NCI-H526 (cell line): Measurements from ENCODE around the gene STX3.
"Not testable (repeated sequence)": the region's sequence is repeated elsewhere in the genome, so short reads cannot be mapped to it uniquely, and the experiment has no call there.

ENCODE experiments used
- DNase-seq, 2 experiments: peaks; one replicate each; lab custom pipeline; 2025; lab: John Stamatoyannopoulos, UW

The STX3 gene

DNA sequence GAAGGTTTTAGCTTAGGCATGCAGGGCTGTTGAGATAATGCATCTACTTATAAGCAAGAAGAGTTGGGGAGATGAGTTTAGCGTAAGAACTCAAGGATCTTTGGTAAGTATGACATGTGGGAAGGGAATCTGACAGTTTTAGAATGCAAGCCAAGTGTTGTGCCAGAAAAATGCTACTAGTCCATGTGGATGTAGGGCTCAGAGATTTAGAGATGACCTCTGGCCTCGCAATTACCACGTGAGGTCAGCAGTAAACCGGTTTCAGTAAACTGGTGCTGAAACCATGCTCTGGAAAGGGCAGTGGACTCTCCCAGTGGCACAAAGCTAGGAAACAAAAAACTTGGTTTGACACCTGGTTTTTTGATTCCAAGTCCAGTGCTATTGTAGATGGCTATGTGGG lies 36.5 kb downstream of the STX3 start:
- no peak for DNase-seq

DNA sequence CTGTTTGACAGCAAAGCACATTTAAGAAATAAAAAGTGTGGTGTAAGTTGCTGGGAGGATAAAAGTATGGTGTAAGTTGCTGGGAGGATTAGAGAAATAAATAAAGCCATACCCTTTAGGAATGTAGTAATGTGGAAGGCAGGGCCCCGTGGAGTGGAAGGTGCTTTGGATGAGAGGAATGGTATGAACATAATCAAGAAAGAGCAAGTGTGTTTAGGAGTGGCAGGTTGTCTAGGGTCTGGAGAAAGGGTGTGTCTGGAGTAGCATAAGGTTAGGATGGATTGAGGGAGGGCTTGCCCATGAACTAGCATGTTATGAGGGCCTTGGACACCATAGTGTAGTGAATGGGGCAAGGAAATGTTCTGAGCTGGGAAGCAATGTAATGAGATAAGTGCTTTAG lies 37.3 kb downstream of the STX3 start:
- no peak for DNase-seq

DNA sequence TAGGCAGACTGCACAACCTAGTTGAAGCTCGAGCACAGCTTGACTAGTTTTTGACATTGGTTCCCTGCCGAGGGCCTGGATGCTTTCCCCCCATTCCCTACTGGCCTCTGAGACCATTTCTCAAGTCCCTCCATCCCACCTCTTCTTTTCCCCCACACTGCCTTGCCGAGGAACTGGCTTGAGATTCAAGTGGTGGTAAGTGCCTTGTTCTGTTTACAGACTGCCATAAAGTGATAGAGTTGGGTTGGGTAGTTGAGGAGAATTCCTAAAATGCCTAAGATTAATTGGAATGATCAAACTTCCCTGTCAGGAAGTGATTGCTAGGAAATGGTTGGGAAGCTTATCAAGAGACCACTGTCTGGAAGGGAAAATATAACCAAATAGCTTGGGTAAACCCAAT lies 39.2 kb downstream of the STX3 start:
- no peak for DNase-seq

DNA sequence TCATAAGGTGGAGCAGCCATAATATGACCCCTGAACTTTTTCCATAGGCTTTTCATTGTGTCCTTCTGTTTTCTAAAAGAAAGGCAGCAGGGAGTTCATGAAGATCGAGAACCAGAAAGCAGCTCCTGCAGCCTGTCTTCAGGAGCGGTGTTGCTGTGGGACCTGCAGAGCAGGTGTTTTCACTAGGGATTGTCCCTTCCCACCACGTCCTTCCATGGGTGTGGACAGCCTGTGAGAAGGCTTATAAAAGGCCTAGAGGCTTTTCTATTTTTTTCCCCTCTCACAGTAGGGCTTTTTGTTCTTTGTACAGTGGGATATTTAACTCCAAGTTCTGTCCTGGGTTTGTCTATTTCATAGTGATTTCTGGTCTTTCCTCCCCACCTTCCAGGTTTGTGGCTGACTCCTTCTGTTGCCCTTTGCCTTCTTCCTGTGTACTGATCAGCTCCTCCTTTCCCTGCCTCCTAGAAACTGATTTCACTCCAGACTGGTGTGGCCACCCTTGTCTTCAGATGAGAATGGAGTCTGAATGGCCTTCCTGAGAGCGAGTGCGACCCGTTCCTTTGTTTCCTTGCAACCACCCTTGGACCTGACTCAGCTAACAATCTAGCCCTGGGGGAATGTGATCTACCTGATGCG lies 45.3 kb downstream of the STX3 start:
- no peak for DNase-seq

DNA sequence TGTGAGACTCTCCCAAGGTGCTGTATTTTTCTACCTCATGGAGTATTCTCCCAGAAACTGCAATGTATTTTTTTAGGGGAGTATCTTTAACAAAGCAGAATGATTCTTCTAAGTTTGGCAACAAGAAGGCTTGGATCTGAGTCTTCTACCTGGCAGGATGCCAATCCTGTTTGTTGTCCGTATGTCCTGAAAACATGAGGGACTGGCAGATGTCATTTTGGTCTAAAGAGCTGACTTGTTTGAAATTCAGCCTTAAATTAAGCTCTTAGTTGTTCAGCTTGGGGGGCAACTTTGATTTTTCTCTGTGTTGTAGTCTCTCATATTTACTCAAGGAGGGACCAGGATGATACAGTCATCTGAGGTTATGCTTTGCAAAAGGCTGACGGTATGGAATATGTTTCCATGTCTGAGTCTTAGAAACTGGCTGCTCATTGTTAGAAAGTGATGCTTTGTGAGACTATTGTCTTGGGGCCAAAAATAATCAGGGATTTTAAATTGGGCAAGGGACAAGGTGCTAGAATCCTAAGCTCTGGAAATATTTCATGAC lies 46.1 kb downstream of the STX3 start:
- no peak for DNase-seq

DNA sequence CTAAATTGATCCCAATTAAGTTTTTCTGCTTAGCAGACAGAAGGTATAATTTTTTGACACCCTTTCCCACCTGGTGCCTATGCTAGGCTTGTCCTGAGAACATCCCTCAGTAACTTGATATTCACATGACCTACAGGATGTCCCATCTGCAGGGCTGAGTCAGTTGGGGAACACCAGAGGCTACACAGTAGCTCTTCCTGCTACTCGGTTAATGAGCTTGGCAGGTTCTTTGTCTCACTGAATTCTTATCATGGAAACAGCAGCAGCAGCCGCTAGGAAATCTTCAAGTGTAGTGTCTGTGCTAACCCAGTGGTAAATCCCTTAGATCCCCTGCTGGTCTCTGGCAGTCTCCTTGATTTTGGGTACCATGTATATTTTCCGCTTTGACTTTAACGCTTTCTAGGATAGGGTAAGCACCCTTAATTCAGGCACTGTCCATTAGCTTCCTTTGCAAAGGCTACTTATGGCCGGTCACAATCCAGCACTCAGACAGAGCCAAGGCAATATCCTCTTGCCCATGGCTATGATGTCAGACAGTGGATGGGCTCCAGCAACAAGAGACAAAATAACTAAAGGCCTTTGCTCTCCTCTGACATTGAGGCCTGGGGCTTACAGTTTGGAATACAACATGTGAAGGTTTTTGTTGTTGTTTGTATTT lies 46.9 kb downstream of the STX3 start:
- DNase-seq = no peak

DNA sequence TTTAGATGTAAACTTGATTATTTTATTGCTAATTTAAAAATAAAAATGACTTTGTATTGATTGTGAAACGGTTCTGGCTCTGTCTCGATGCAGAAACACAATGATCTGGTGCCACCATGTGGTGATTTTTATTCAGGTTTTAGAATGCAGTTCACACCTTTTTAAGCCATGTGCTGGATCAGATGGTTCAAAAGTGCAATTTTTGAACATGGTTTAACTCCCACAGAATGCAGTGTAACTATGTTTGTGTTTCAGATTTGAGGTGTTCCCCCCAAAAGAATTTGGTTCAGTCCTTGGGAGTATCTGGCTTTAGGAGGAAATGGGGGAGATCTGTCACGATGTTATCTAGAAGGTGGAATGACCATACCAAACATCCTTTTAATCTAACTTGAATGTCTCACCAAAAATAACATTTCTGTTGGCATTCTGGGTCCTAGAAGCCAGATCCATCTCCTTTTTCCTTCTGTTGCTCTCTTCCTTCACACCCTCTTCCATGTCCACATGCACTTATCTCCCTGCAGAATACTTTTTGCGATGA lies 47.5 kb downstream of the STX3 start:
- peak; percentile 20 to 57 for DNase-seq

DNA sequence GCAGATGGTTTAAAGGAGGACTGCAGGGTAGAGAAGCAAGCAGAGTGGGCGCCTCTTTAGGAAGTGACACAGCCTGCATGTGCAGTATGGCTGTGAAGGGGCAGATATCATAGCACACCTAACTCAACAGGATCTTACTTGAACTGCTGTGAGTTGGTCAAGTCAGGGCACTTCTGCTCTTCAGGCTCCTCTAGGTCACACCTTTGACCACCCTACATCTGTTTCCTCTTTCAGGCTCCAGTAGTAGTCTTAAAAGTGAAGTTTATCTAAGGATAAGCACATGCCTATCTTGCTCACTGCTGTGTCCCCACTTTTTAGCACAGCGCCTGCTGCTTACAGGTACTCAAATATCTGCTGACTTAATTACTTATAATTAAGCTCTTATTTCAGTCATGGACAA lies 48.9 kb downstream of the STX3 start:
- no peak for DNase-seq

DNA sequence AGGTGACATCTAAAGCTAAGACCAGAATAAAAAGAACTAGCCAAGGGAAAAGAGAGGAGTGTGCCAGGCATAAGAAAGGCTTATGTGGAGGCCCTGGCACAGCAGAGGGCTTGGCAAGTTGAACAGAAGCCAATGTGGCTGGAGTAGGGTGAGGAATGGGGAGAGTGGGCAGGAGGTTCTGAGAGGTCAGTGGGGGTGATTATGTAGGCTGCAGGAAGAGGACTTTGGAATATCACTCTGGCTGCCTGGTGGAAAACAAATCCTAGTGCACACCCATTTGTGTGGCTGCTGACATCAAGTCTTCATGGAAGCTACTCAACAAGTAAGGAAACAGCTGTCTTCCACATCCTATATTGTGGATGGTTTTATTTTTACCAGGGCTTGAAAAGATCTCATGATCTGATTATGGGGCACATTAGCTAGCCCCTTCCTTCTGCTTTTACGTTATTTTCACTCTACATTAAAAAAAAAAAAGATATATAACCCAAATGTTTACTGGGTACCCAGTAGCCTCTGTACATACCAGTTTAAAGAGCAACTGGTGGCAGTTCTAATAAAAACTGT lies 52.0 kb downstream of the STX3 start:
- no peak for DNase-seq

DNA sequence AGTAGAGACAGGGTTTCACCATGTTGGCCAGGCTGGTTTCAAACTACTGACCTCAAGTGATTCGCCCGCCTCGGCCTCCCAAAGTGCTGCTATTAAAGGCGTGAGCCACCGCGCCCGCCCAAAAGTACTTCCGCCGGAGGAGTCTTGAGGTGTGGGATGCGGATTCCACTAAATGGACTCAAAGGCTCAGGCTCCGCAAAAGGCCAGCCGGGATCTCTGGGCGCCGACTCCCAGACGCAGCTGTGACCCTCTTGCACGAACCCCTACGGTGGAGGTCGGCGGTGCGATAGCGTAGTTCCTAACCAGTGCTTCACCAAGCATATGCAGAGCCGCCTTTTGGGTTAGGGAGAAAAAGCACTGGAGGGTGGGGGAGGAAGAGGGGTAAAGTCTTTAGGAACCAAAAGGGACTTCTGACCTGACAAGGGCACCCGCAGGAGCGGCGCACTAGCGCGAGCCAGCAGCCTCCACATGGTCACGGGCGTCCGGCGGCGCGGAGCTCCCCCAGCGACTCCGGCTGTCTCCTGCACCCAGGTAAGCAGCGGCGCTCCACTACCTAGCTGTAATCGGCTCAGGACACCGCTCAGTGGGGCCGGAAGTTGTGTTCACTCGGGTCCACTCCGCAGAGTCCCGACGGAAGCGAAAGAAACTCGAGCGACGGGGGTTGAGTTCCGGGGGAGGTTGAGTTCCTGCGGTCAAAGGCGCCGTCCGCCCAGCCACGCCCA lies 55.2 kb downstream of the STX3 start, which contains the start of gene MRPL16:
TSS of gene MRPL16 (minus strand) at position 590 of the 722 bp plus-strand sequence. CDS start at position 470, 120 bp downstream.
- DNase-seq = peak; percentile 88 to 97

DNA sequence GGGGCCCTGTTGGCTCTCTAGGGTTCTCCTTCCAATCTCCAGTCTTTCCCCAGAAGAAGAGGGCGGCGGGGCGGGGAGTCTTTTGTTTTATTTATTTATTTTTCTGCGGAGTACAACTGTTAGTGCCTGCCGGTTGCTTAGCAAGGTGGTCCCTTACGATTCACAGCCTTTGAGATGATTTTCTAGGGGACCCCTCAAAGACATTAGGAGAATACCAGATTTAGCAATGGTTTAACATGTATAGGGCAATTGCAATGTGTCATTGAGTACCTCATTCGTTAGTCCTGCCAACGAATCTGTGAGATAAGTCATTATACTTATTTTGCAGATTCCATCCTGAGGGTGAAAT lies 55.7 kb downstream of the STX3 start:
- no peak for DNase-seq

DNA sequence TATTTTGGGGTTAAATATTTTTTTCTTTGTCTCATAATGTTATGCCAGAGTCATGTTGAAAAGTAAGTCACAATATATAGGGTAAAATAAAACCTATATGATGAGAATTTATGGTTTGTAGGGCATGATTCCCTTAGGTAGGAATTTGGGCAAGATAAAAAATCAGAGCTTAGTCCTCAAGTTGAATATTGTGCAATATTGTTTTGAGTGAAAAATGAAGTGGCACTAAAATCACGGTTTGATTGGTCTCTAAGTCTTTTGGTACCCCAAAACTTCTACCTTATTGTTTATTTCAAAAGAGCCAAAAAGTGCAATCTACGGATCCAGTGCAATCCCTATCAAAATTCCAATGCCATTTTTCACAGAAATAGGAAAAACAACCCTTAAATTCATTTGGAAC lies 57.0 kb downstream of the STX3 start:
- no peak for DNase-seq

DNA sequence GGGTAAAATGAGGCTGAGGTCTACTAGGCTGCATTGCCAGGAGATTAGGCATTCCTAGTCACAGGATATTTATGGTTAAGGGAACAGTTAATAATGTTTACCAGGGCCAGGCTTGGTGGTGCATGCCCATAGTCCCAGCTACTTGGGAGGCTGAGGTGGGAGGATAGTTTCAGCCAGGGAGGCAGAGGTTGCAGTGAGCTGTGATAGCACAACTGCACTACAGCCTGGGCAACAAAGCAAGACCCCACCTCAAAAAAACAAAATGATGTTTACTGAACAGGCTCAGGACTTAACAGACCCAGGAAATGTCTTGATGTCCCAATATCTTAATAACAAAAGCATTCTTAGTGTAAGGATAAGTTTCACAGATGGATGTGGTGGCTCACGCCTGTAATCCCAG lies 58.2 kb downstream of the STX3 start:
- no peak for DNase-seq

DNA sequence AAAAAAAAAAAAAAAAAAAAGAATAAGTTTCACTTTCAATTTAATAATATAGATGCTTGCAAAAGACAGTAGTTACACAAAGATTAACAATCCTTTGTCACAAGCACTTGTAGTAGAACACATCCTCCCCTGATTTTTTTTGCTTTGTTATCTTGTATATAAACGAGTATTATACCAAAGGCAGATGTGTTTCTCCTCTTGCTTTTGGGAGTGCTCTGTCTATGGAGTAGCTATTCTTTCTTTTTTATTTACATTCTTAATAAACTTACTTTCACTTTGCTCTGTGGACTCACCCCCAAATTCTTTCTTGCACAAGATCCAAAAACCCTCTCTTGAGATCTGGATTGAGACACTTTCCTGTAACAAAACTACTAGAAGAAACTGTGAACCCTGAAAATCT lies 58.8 kb downstream of the STX3 start:
- DNase-seq = no peak

DNA sequence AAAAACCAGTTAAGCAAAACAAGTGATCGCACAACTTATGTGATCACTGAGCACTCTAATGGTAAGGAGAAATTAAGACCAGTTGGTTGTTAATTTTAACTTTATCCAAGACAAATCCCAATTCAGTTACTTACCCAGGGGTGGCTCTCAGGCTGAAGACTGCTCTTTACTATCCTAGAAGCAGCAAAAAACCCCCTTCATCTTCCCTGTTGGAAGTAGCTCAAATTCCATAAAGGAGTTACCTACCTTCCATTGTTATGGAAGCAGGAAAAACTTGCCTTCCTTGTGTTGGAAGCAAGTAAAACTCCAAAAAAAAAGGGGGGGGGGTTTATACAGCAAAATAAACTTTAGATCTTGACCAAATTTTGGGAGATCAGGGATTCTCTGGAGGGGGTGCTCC lies 60.6 kb downstream of the STX3 start:
- DNase-seq = no peak

DNA sequence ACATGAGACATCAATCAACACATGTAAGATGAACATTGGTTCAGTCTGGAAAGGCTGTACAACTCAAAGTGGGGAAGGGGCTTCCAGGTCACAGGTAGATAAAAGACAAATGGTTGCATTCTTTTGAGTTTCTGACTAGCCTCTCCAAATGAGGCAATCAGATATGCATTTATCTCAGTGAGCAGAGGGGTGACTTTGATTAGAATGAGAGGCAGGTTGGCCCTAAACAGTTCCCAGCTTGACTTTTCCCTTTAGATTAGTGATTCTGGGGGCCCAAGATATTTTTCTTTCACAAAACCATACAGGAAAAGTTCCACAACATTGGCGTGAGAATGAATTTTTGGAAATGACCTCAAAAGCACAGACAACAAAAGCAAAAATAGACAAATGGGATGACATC lies 61.3 kb downstream of the STX3 start:
- not testable (repeated sequence) for DNase-seq

DNA sequence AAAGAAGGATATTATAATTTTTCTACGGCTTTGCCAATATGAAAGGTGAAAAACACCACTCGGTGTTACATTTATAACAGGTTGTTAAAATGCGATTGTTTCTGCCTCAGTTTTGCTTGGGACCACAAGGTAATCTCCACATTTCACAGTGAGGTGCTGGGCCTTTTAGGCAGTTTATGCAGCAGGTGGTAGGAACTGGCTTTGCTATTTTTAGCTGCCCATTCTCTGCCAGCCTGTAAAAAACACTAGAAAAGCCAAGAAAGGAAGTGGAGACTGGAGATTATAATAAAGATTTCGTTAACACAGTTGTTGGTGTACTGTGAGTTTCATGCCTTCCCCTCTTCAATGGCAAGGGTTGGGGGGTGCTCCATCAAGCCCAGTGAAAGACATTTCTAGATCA lies 63.4 kb downstream of the STX3 start:
- no peak for DNase-seq

DNA sequence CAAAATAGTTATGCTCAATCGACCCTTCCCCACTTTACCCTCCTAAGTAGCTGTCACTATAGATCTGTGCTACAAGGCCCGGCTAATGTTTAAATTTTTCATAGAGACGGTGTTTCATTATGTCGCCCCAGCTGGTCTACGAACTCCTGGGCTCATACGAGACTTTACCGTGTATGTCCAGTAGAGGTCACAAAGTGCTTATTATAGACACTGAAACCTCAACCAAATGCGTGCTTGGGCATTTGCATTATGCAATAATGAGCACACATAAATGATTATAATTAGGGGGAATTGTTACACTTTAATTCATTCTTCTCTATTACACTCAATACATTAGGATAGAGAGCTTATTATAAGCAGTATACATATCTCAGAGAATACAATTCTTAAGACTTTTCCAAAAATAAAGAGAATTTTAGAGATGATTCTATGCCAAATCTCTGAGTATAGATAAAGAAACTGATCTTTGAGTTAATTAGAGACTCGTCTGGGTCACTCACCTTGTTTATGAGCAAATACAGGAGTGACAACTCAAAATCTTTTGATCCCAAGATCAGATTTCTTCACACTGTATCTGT lies 67.9 kb downstream of the STX3 start:
- DNase-seq = peak; percentile 61 to 88

DNA sequence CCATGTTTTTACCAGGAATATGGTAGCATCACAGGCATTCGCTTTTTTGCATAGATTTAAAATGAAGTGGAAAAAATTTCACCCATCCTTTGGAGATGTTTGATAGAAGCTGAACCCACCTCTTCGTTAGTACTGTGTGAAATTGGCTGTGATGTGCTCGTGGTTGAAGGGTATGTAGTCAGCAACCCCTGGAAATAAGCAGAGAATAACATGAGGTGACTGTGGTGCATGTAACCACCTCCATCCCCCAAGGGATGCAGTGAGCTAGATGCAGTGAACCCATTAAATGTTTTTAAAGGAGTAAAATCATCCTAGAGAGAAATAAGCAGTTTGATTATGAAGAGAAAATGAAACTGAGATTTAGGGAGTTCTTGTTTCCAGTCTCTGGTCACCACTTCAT lies 74.2 kb downstream of the STX3 start:
- DNase-seq = no peak

DNA sequence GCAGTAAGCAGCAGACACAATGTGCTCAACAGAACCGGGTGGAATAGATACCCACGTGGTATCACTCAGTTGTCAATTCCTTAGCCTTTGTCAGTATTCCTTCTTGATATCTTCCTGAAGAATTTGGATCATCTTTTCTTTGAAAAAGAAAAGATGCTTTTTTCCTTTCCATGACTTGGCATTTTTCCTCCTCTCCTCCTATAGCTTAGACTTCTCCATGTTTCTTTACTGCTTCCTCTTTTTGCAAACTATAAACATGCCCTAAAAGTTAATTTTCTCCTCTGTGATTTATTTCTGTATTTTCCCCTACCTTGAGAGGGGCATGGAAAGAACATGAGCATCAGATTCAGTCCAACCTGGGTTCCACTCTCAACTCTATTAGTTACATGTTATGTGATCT lies 78.4 kb downstream of the STX3 start:
- DNase-seq = no peak

DNA sequence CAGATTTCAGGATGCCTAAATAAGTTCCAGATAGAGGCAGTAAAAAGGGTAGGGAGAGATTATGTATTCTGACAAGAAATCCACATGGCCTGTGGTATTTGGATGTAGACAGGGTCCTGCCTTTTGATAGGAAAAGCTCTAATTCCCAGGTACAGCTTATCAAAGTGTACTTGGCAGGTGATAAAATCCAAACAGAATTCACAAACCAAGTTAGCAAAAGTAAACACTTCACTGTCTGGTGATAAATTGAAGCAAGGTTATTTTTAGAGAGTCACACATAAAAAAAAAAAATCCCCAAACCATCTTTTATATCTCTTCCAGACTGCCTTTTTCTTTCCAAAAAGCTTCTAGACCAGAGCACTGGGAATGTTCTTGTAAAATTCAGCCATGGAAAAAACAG lies 84.4 kb downstream of the STX3 start:
- DNase-seq = no peak

DNA sequence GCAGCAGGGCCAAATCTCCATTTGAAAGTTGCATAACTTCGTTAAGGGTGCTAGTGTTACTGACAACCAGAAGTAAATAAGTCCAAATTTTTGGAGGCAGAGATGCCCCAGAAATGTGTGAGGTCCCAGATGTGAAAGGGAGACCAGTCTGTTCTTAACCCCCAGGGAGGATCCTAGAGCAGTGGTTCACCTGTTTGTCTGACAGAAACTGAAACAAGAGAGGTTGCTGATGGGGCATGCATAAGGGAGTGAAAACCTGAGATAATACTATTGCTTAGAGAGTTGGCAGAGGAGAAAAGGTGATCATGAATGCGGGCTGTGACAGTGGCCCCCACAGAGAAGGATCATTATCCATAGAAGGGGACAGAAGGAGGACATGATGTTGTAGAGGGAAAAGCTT lies 86.3 kb downstream of the STX3 start:
- no peak for DNase-seq
